WTC11 (cell line): ENCODE data around the gene AMTN. TPM values are rescaled to one million over a fixed set of nuclear protein-coding genes. Genes with fewer than 3 reads are reported as not detected.
A peak's percentile ranks its signal among the peaks of the same experiment; 100 is the strongest.

ENCODE experiments used
- ATAC-seq: fragments of 200-7000 bp; cut with Tn5 transposase; 2 replicates; pipeline ENCODE4 v1.10.0; 2021; ENCODE audit warnings: mild to moderate bottlenecking, moderate library complexity
- CTCF ChIA-PET: fragments of 300-600 bp; sonication (Branson Sonifier 250); formaldehyde crosslinking; loops from one replicate; lab custom pipeline; 2021; ENCODE audit warnings: antibody characterized with exemption; lab: Charles Lee
- POLR2A ChIA-PET: fragments of 350-600 bp; sonication (Branson Sonifier 250); formaldehyde crosslinking; loops from one replicate; lab custom pipeline; 2021; ENCODE audit warnings: antibody characterized with exemption; lab: Charles Lee
- DNase-seq: peaks from one replicate; pipeline ENCODE4 v3.0.0; 2021; ENCODE audit warnings: low spot score
- H3K27ac Mint-ChIP-seq: 2 replicates; pipeline ENCODE4 v1.8.0; 2021; ENCODE audit warnings: mixed read lengths
- H3K27me3 Mint-ChIP-seq: 2 replicates; pipeline ENCODE4 v1.8.0; 2021; ENCODE audit warnings: low read depth, mild to moderate bottlenecking, moderate library complexity, mixed read lengths
- H3K36me3 Mint-ChIP-seq: 2 replicates; pipeline ENCODE4 v1.8.0; 2021; ENCODE audit warnings: mixed read lengths
- H3K4me1 Mint-ChIP-seq: 2 replicates; pipeline ENCODE4 v1.8.0; 2022; ENCODE audit warnings: mixed read lengths
- H3K4me3 Mint-ChIP-seq: 2 replicates; pipeline ENCODE4 v1.8.0; 2021; ENCODE audit warnings: mild to moderate bottlenecking, moderate library complexity, mixed read lengths
- H3K9me3 Mint-ChIP-seq: 2 replicates; pipeline ENCODE4 v1.8.0; 2021; ENCODE audit warnings: mixed read lengths
- ATF2 ChIP-seq: sonication (generic); formaldehyde crosslinking; IDR thresholded peaks from 2 replicates; pipeline ENCODE4 v1.8.1; 2022; ENCODE audit warnings: low read depth, missing genetic modification reagents, borderline replicate concordance
- ERG ChIP-seq: fragments of 250-450 bp; sonication (Bioruptor Pico); IDR thresholded peaks from 2 replicates; pipeline ENCODE4 v1.8.0; 2021; ENCODE audit warnings: mild to moderate bottlenecking
- ESRRA ChIP-seq: sonication (generic); formaldehyde crosslinking; IDR thresholded peaks from 2 replicates; pipeline ENCODE4 v1.8.1; 2022; ENCODE audit warnings: mild to moderate bottlenecking, missing genetic modification reagents, borderline replicate concordance
- MYBL2 ChIP-seq: sonication (generic); formaldehyde crosslinking; IDR thresholded peaks from 2 replicates; pipeline ENCODE4 v1.8.1; 2023; ENCODE audit warnings: mild to moderate bottlenecking, moderate library complexity, missing genetic modification reagents
- NFYB ChIP-seq: sonication (generic); formaldehyde crosslinking; conservative IDR thresholded peaks from 2 replicates; pipeline ENCODE4 v1.8.0; 2022; ENCODE audit warnings: low read depth, missing genetic modification reagents
- RORB ChIP-seq: fragments of 250-450 bp; sonication (Bioruptor Pico); IDR thresholded peaks from 2 replicates; pipeline ENCODE4 v1.9.0; 2021; ENCODE audit warnings: mild to moderate bottlenecking
- SMAD4 ChIP-seq: sonication (generic); formaldehyde crosslinking; IDR thresholded peaks from 2 replicates; pipeline ENCODE4 v1.8.0; 2022; ENCODE audit warnings: mild to moderate bottlenecking, missing genetic modification reagents
- TEAD4 ChIP-seq: sonication (generic); formaldehyde crosslinking; IDR thresholded peaks from 2 replicates; pipeline ENCODE4 v1.8.0; 2022; ENCODE audit warnings: mild to moderate bottlenecking, missing genetic modification reagents
- ZNF232 ChIP-seq: sonication (generic); formaldehyde crosslinking; IDR thresholded peaks from 2 replicates; pipeline ENCODE4 v1.8.0; 2022; ENCODE audit warnings: mild to moderate bottlenecking, missing genetic modification reagents
- ZNF416 ChIP-seq: fragments of 250-450 bp; sonication (Bioruptor Pico); IDR thresholded peaks from 2 replicates; pipeline ENCODE4 v1.9.0; 2021; ENCODE audit warnings: mild to moderate bottlenecking, inconsistent platforms
- ZNF423 ChIP-seq: fragments of 250-450 bp; sonication (Bioruptor Pico); IDR thresholded peaks from 2 replicates; pipeline ENCODE4 v2.1.2; 2022; ENCODE audit warnings: mild to moderate bottlenecking, moderate library complexity
- total RNA-seq: library from RNA; stranded (reverse); gene quantifications from 3 replicates; pipeline ENCODE4 v1.2.3, GENCODE V29; 2021
- TF ChIP-seq, protein P1 (sequence below): fragments of 250-450 bp; sonication (Bioruptor Pico); IDR thresholded peaks from 2 replicates; pipeline ENCODE4 v1.9.0; 2021; ENCODE audit warnings: moderate library complexity, mild to moderate bottlenecking, inconsistent platforms, borderline replicate concordance
- TF ChIP-seq, protein P2 (sequence below): sonication (generic); formaldehyde crosslinking; IDR thresholded peaks from 2 replicates; pipeline ENCODE4 v1.8.0; 2023; ENCODE audit warnings: missing genetic modification reagents
- TF ChIP-seq, protein P3 (sequence below): sonication (generic); formaldehyde crosslinking; IDR thresholded peaks from 2 replicates; pipeline ENCODE4 v1.8.1; 2023; ENCODE audit warnings: mild to moderate bottlenecking, missing genetic modification reagents
- TF ChIP-seq, protein P4 (sequence below): fragments of 250-450 bp; sonication (Bioruptor Pico); IDR thresholded peaks from 2 replicates; pipeline ENCODE4 v1.9.0; 2021; ENCODE audit warnings: mild to moderate bottlenecking

Gene AMTN
- total RNA-seq, 1 experiment from 2014 or later, result not detected

DNA sequence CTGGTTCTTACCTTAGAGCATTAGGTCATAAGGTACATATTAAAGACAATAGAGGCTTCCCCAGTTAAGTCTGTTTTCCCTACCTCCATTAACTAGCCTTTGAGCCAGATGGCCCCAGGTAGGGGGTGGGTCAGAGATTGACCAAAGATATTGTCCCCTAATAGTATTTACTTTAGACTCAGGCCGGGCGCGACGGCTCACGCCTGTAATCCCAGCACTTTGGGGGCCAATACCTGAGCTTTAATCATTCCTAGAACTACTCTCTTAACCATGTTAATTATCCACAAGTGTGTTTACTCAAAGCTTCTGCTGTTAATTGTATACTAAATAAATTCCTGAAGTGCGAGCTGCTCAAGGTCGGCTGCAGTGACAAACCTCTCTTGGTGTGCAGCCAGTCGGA, 45.7 kb downstream of the AMTN start:
- Mint-ChIP-seq H3K4me1 (peaks cover 8% of the 10 kb centered on the region), H3K9me3 (peaks cover 29% of the 10 kb centered on the region), H3K36me3 (peaks cover 2% of the 10 kb centered on the region), H3K27ac (no peak overlapping the region), H3K27me3 (no peaks in the 10 kb centered on the region; the same call in 1 of the 2 replicates), H3K4me3 (no peak overlapping the region)
- CTCF ChIA-PET, result no interaction called here
- ATAC-seq (no peak), DNase-seq (no peak)
- TF ChIP-seq, protein P1, sequence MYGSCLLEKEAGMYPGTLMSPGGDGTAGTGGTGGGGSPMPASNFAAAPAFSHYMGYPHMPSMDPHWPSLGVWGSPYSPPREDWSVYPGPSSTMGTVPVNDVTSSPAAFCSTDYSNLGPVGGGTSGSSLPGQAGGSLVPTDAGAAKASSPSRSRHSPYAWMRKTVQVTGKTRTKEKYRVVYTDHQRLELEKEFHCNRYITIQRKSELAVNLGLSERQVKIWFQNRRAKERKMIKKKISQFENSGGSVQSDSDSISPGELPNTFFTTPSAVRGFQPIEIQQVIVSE (CRISPR knock-in tag), result no peak
- TF ChIP-seq ESRRA (CRISPR knock-in tag), result no peak
- TF ChIP-seq, protein P2, sequence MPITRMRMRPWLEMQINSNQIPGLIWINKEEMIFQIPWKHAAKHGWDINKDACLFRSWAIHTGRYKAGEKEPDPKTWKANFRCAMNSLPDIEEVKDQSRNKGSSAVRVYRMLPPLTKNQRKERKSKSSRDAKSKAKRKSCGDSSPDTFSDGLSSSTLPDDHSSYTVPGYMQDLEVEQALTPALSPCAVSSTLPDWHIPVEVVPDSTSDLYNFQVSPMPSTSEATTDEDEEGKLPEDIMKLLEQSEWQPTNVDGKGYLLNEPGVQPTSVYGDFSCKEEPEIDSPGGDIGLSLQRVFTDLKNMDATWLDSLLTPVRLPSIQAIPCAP (CRISPR knock-in tag), result no peak
- TF ChIP-seq ATF2, result no peak
- TF ChIP-seq, protein P3, sequence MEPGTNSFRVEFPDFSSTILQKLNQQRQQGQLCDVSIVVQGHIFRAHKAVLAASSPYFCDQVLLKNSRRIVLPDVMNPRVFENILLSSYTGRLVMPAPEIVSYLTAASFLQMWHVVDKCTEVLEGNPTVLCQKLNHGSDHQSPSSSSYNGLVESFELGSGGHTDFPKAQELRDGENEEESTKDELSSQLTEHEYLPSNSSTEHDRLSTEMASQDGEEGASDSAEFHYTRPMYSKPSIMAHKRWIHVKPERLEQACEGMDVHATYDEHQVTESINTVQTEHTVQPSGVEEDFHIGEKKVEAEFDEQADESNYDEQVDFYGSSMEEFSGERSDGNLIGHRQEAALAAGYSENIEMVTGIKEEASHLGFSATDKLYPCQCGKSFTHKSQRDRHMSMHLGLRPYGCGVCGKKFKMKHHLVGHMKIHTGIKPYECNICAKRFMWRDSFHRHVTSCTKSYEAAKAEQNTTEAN (CRISPR knock-in tag), result no peak
- POLR2A ChIA-PET, result no interaction called here

DNA sequence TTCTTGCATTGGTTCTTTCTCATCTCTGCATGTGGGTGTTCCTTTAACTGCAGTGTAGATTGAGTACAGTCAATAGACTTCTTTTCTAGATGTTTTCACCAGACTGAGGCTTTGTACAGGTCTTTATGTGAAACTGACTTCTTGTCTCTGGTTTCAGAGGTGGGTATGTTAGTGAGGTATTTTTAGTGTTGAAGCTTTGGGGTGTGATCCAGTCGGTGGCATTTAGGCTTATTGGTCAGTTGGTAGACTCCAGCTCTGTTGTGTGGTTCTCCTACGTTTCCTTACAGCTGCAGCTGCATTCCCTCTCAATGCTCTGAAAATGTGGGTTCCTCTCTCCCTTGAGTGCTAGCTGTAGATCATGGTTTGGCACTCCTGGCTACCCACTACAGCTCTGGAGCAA, 52.4 kb downstream of the AMTN start:
- Mint-ChIP-seq H3K9me3 (peaks cover 58% of the 10 kb centered on the region), H3K27ac (no peak overlapping the region)

DNA sequence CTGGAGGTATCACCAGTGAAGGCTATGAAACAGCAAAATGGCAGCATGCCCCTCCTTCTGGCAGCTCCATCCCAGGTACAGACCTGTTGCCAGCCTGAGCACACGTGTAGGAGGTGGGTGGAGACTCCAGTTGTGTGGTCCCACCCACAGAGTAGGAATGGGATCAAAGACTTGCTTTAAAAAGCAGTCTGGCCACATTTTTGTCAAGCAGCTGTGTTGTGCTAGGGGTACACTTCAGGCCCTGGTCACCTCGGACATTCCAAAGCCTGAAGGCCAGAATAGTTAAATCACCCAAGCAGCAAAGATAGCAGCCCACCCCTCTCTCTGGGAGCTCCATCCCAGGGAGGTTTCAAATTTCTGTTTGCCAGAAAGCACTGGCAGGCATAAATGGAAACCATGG, 53.4 kb downstream of the AMTN start:
- TF ChIP-seq MYBL2 (no peak), ZNF423 (CRISPR knock-in tag) (no peak), RORB (no peak), ZNF416 (CRISPR knock-in tag) (no peak), ESRRA (CRISPR knock-in tag) (no peak)
- TF ChIP-seq, protein P4, sequence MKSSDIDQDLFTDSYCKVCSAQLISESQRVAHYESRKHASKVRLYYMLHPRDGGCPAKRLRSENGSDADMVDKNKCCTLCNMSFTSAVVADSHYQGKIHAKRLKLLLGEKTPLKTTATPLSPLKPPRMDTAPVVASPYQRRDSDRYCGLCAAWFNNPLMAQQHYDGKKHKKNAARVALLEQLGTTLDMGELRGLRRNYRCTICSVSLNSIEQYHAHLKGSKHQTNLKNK (CRISPR knock-in tag), result no peak
- CTCF ChIA-PET, result no interaction called here
- no peak overlapping the region for H3K4me3 Mint-ChIP-seq
- peaks cover 5% of the 10 kb centered on the region; the same call in 1 of the 2 replicates for H3K27me3 Mint-ChIP-seq
- POLR2A ChIA-PET, result no interaction called here
- peaks cover 17% of the 10 kb centered on the region for H3K36me3 Mint-ChIP-seq
- no peaks in the 10 kb centered on the region for H3K4me1 Mint-ChIP-seq
- H3K9me3 Mint-ChIP-seq, result peaks cover 56% of the 10 kb centered on the region
- no peak overlapping the region for H3K27ac Mint-ChIP-seq
- ATAC-seq (peak; percentile 65), DNase-seq (no peak)

More for the DNA sequence above, 52.4 kb downstream of the AMTN start:
- H3K36me3 Mint-ChIP-seq, result peaks cover 14% of the 10 kb centered on the region
- DNase-seq (no peak), ATAC-seq (no peak)
- no peak overlapping the region for H3K4me3 Mint-ChIP-seq
- no peak for TF ChIP-seq NFYB
- no peak for TF ChIP-seq ZNF232 (CRISPR knock-in tag)
- TF ChIP-seq SMAD4 (CRISPR knock-in tag), result no peak
- no peak for TF ChIP-seq ERG (CRISPR knock-in tag)
- no peak for TF ChIP-seq TEAD4 (CRISPR knock-in tag)
- ChIA-PET POLR2A (no interaction called here), CTCF (no interaction called here)
- peaks cover 5% of the 10 kb centered on the region; the same call in 1 of the 2 replicates for H3K27me3 Mint-ChIP-seq
- no peaks in the 10 kb centered on the region for H3K4me1 Mint-ChIP-seq
